HG03378 (cell line): ENCODE data around the gene THADA.

Experiments used
- ATAC-seq: cut with Tn5 transposase; IDR thresholded peaks from one replicate; pipeline ENCODE4 v1.9.1; 2021; ENCODE audit warnings: mild to moderate bottlenecking, moderate library complexity; ENCODE audit not compliant: unreplicated experiment

The THADA gene

GRCh38 chr2:43513796-43514195 is 82.0 kb downstream of the THADA start:
- no peak for ATAC-seq

GRCh38 chr2:43513216-43513615 is 82.6 kb downstream of the THADA start:
- no peak for ATAC-seq

- no peak for ATAC-seq
These were observed 84.6 kb downstream of the THADA start for GRCh38 chr2:43511199-43511598.

GRCh38 chr2:43509886-43510285 is 86.0 kb downstream of the THADA start:
- ATAC-seq = no peak

GRCh38 chr2:43508209-43508608 is 87.6 kb downstream of the THADA start:
- ATAC-seq = no peak

- no peak for ATAC-seq
These were observed 88.7 kb downstream of the THADA start for GRCh38 chr2:43507137-43507536.

- ATAC-seq = no peak
These were observed 100.1 kb downstream of the THADA start for GRCh38 chr2:43495727-43496126.

- ATAC-seq = no peak
These were observed 101.9 kb downstream of the THADA start for GRCh38 chr2:43493954-43494353.

- no peak for ATAC-seq
These were observed 104.7 kb downstream of the THADA start for GRCh38 chr2:43491065-43491639.

- no peak for ATAC-seq
These were observed 105.5 kb downstream of the THADA start for GRCh38 chr2:43490252-43490786.

- no peak for ATAC-seq
These were observed 107.1 kb downstream of the THADA start for GRCh38 chr2:43488737-43489136.

- no peak for ATAC-seq
These were observed 109.2 kb downstream of the THADA start for GRCh38 chr2:43486603-43487002.

- ATAC-seq = no peak
These were observed 111.4 kb downstream of the THADA start for GRCh38 chr2:43484323-43484930.

GRCh38 chr2:43482961-43483360 is 112.9 kb downstream of the THADA start:
- peak; percentile 65 for ATAC-seq

- ATAC-seq = no peak
These were observed 113.8 kb downstream of the THADA start for GRCh38 chr2:43481927-43482542.

GRCh38 chr2:43480874-43481273 is 115.0 kb downstream of the THADA start:
- ATAC-seq = no peak

- no peak for ATAC-seq
These were observed 117.3 kb downstream of the THADA start for GRCh38 chr2:43478412-43479086.

- ATAC-seq = no peak
These were observed 119.9 kb downstream of the THADA start for GRCh38 chr2:43475922-43476321.

- no peak for ATAC-seq
These were observed 120.5 kb downstream of the THADA start for GRCh38 chr2:43475137-43475846.

GRCh38 chr2:43474273-43474672 is 121.6 kb downstream of the THADA start:
- ATAC-seq = no peak

GRCh38 chr2:43473767-43474166 is 122.1 kb downstream of the THADA start:
- ATAC-seq = no peak
